H9 (cell line): ENCODE data around the gene PALS2. TPM values are rescaled to one million over a fixed set of nuclear protein-coding genes. Genes with fewer than 3 reads are reported as not detected.

Experiments used
- DNase-seq: peaks from one replicate; pipeline ENCODE4 v3.0.0-alpha.2; 2017
- H2AFZ ChIP-seq: one replicate; pipeline ENCODE4 v1.6.1; 2013; ENCODE audit warnings: mild to moderate bottlenecking, low read length, control low read depth, moderate library complexity
- H2AK5ac ChIP-seq: 2 replicates; pipeline ENCODE4 v1.6.1; 2013; ENCODE audit warnings: low read length, control low read depth, mixed read lengths; ENCODE audit not compliant: insufficient read length
- H2BK120ac ChIP-seq: one replicate; pipeline ENCODE4 v1.6.1; 2013; ENCODE audit warnings: low read depth, mild to moderate bottlenecking, low read length, control low read depth, inconsistent platforms; ENCODE audit not compliant: poor library complexity, severe bottlenecking
- H2BK12ac ChIP-seq: 2 replicates; pipeline ENCODE4 v1.6.1; 2013; ENCODE audit warnings: low read length, control low read depth, mixed read lengths, low read depth; ENCODE audit not compliant: insufficient read length
- H2BK15ac ChIP-seq: 2 replicates; pipeline ENCODE4 v1.6.1; 2013; ENCODE audit warnings: low read depth, low read length, control low read depth
- H2BK20ac ChIP-seq: one replicate; pipeline ENCODE4 v1.6.1; 2013; ENCODE audit warnings: low read depth, mild to moderate bottlenecking, low read length, control low read depth, inconsistent platforms; ENCODE audit not compliant: poor library complexity, severe bottlenecking
- H2BK5ac ChIP-seq: 2 replicates; pipeline ENCODE4 v1.6.1; 2013; ENCODE audit warnings: low read length, control low read depth, mixed read lengths; ENCODE audit not compliant: insufficient read length
- H3K14ac ChIP-seq: 2 replicates; pipeline ENCODE4 v1.6.1; 2013; ENCODE audit warnings: low read length, control low read depth; ENCODE audit not compliant: insufficient read depth
- H3K18ac ChIP-seq: 2 replicates; pipeline ENCODE4 v1.6.1; 2013; ENCODE audit warnings: low read depth, mild to moderate bottlenecking, mixed read lengths, low read length, control low read depth; ENCODE audit not compliant: insufficient read length
- H3K23ac ChIP-seq: 2 replicates; pipeline ENCODE4 v1.6.1; 2013; ENCODE audit warnings: low read length, control low read depth, mixed read lengths, low read depth; ENCODE audit not compliant: insufficient read length
- H3K23me2 ChIP-seq: 2 replicates; pipeline ENCODE4 v1.6.1; 2013; ENCODE audit warnings: low read depth, mild to moderate bottlenecking, mixed read lengths, low read length, control low read depth; ENCODE audit not compliant: insufficient read length, poor library complexity, severe bottlenecking
- H3K27ac ChIP-seq: 2 replicates; pipeline ENCODE4 v1.5.1; 2013; ENCODE audit warnings: low read length, control low read depth, mixed read lengths, low read depth; ENCODE audit not compliant: insufficient read length
- H3K27me3 ChIP-seq: 2 replicates; pipeline ENCODE4 v1.6.1; 2013; ENCODE audit warnings: low read length, control low read depth, inconsistent platforms; ENCODE audit not compliant: insufficient read depth
- H3K4ac ChIP-seq: 2 replicates; pipeline ENCODE4 v1.6.1; 2013; ENCODE audit warnings: low read depth, mild to moderate bottlenecking, control low read depth, inconsistent platforms, low read length, moderate library complexity
- H3K4me1 ChIP-seq: 2 replicates; pipeline ENCODE4 v1.6.1; 2013; ENCODE audit warnings: low read length, control low read depth, inconsistent platforms; ENCODE audit not compliant: insufficient read depth
- H3K4me2 ChIP-seq: 2 replicates; pipeline ENCODE4 v1.6.1; 2013; ENCODE audit warnings: low read length, control low read depth, mixed read lengths; ENCODE audit not compliant: insufficient read length, insufficient read depth
- H3K56ac ChIP-seq: 2 replicates; pipeline ENCODE4 v1.6.1; 2013; ENCODE audit warnings: low read depth, mild to moderate bottlenecking, mixed read lengths, low read length, control low read depth; ENCODE audit not compliant: insufficient read length
- H3K79me1 ChIP-seq: 2 replicates; pipeline ENCODE4 v1.6.1; 2013; ENCODE audit warnings: low read depth, mild to moderate bottlenecking, moderate library complexity, low read length, control low read depth, inconsistent platforms; ENCODE audit not compliant: insufficient read depth, poor library complexity, severe bottlenecking
- H3K79me2 ChIP-seq: 2 replicates; pipeline ENCODE4 v1.6.1; 2013; ENCODE audit warnings: low read length, control low read depth, inconsistent platforms; ENCODE audit not compliant: insufficient read depth
- H3K9ac ChIP-seq: 2 replicates; pipeline ENCODE4 v1.6.1; 2013; ENCODE audit warnings: low read length, control low read depth, mixed read lengths; ENCODE audit not compliant: insufficient read length; ENCODE audit errors: extremely low read depth
- H3K9me3 ChIP-seq: one replicate; pipeline ENCODE4 v1.6.1; 2013; ENCODE audit warnings: low read depth, low read length, inconsistent platforms; ENCODE audit not compliant: control insufficient read depth
- H3T11ph ChIP-seq: one replicate; pipeline ENCODE4 v1.6.1; 2013; ENCODE audit warnings: mild to moderate bottlenecking, low read length, control low read depth, inconsistent platforms
- H4K20me1 ChIP-seq: one replicate; pipeline ENCODE4 v1.6.1; 2013; ENCODE audit not compliant: control insufficient read depth, insufficient read length, insufficient read depth
- H4K5ac ChIP-seq: 2 replicates; pipeline ENCODE4 v1.6.1; 2013; ENCODE audit warnings: low read depth, mild to moderate bottlenecking, mixed read lengths, low read length, control low read depth; ENCODE audit not compliant: insufficient read length
- H4K8ac ChIP-seq: replicated peaks from 2 replicates; pipeline ENCODE4 v1.6.1; 2013; ENCODE audit warnings: low read length, control low read depth, mixed read lengths, low read depth; ENCODE audit not compliant: insufficient read length
- H4K91ac ChIP-seq: 2 replicates; pipeline ENCODE4 v1.6.1; 2013; ENCODE audit warnings: low read depth, mild to moderate bottlenecking, moderate library complexity, mixed read lengths, low read length, control low read depth; ENCODE audit not compliant: insufficient read length
- H3K27ac Mint-ChIP-seq, 3 experiments: 2 replicates in 2 of 3; 3 replicates in 1 of 3; pipeline ENCODE4 v1.8.0; 2020 to 2021; ENCODE audit warnings: mixed read lengths in 3 of 3, mild to moderate bottlenecking in 1 of 3, moderate library complexity in 1 of 3
- H3K27me3 Mint-ChIP-seq: 2 replicates; pipeline ENCODE4 v1.8.0; 2021; ENCODE audit warnings: low read depth, mild to moderate bottlenecking, moderate library complexity, mixed read lengths
- H3K36me3 Mint-ChIP-seq, 3 experiments: 2 replicates in 2 of 3; 3 replicates in 1 of 3; pipeline ENCODE4 v1.8.0; 2020 to 2021; ENCODE audit warnings: low read depth in 3 of 3, mixed read lengths in 3 of 3; ENCODE audit not compliant: insufficient read depth in 1 of 3
- H3K4me1 Mint-ChIP-seq, 2 experiments: 2 replicates each; pipeline ENCODE4 v1.8.0; 2020; ENCODE audit warnings: mixed read lengths in 2 of 2
- H3K4me3 Mint-ChIP-seq, 2 experiments: 2 replicates in 1 of 2; 3 replicates in 1 of 2; pipeline ENCODE4 v1.8.0; 2020 to 2021; ENCODE audit warnings: mild to moderate bottlenecking in 2 of 2, mixed read lengths in 2 of 2, moderate library complexity in 1 of 2
- H3K9me3 Mint-ChIP-seq, 2 experiments: 2 replicates in 1 of 2; 3 replicates in 1 of 2; pipeline ENCODE4 v1.8.0; 2020; ENCODE audit warnings: mild to moderate bottlenecking in 2 of 2, mixed read lengths in 2 of 2, moderate library complexity in 1 of 2
- CTCF ChIP-seq: fragments of 200-600 bp; sonication (generic); conservative IDR thresholded peaks from 3 replicates; pipeline ENCODE4 v1.8.0; 2021; ENCODE audit warnings: antibody characterized with exemption, mild to moderate bottlenecking
- WGBS: extraction: QIAGEN DNeasy Blood & Tissue Kit; methylation state at CpG from one replicate; pipeline ENCODE4 v1.1.7; 2013; ENCODE audit warnings: missing lambda C conversion rate, low lambda C conversion rate, mixed read lengths; ENCODE audit not compliant: insufficient read length; ENCODE audit errors: extremely low coverage; 5-methylcytosine and 5-hydroxymethylcytosine counted together
- total RNA-seq: library from RNA; stranded (reverse); gene quantifications from 2 replicates; pipeline ENCODE4 v1.2.1, GENCODE V29; 2021

PALS2 gene
- total RNA-seq, 1 experiment from 2014 or later: 63.1 TPM

DNA sequence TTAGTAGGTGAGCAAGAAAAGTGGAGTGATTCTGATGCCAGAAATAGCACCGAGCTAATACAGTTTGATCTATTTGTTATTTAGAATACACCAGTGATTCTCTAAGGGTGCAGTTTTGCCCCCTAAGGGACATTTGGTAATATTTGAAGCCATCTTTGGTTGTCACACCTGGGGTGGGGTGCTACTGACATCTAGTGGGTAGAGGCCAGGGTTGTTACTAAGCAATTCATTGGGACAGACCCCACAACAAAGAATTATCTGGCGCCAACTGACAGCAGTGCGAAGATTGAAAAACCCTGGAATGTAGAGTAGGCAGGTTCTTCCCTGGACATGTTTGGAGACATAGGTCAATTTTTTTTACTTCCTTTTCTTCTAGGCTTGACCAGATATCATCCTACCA, 14.6 kb downstream of the PALS2 start:
- TF ChIP-seq CTCF: peak; percentile 87
- Histone ChIP-seq H4K5ac (no peak overlapping the region), H3K4ac (no peak overlapping the region), H2AFZ (no peak overlapping the region), H3K79me2 (peaks cover 22% of the 10 kb centered on the region; the same call in 1 of the 2 replicates), H2BK5ac (no peak overlapping the region), H4K91ac (no peak overlapping the region), H3K27me3 (no peaks in the 10 kb centered on the region), H3T11ph (no peak overlapping the region), H3K18ac (no peak overlapping the region), H3K9me3 (no peaks in the 10 kb centered on the region), H2BK20ac (no peak overlapping the region), H3K23me2 (no peaks in the 10 kb centered on the region), H2BK15ac (no peak overlapping the region), H3K27ac (no peak overlapping the region), H3K4me2 (no peak overlapping the region), H3K14ac (no peak overlapping the region), H3K56ac (no peak overlapping the region), H2BK120ac (no peak overlapping the region), H2AK5ac (no peak overlapping the region), H3K23ac (no peak overlapping the region), H3K4me1 (no peaks in the 10 kb centered on the region), H4K8ac (no peak overlapping the region), H2BK12ac (no peak overlapping the region), H3K9ac (no peak overlapping the region), H4K20me1 (no peaks in the 10 kb centered on the region), H3K79me1 (peaks cover 8% of the 10 kb centered on the region)
- H3K27me3 Mint-ChIP-seq: no peaks in the 10 kb centered on the region
- peak; percentile 61 for DNase-seq
- peaks cover 0 to 1% of the 10 kb centered on the region in 2 experiments; a peak in 1 of 5 replicates for H3K9me3 Mint-ChIP-seq
- H3K4me3 Mint-ChIP-seq: no peak overlapping the region; a peak in 1 of 5 replicates
- peaks cover 4 to 11% (median 5%) of the 10 kb centered on the region in 3 experiments; a peak in 5 of 7 replicates for H3K36me3 Mint-ChIP-seq
- no peak overlapping the region; a peak in 1 of 7 replicates for H3K27ac Mint-ChIP-seq
- H3K4me1 Mint-ChIP-seq: peaks cover 23 to 31% of the 10 kb centered on the region in 2 experiments
- WGBS: no CpG with 5 or more reads among the region's 3 CpGs
